NCI-H774 (cell line): Measurements from ENCODE around the gene SELENOO.

Source experiments
- DNase-seq: peaks from one replicate; lab custom pipeline; 2025; lab: John Stamatoyannopoulos, UW

The SELENOO gene

DNA sequence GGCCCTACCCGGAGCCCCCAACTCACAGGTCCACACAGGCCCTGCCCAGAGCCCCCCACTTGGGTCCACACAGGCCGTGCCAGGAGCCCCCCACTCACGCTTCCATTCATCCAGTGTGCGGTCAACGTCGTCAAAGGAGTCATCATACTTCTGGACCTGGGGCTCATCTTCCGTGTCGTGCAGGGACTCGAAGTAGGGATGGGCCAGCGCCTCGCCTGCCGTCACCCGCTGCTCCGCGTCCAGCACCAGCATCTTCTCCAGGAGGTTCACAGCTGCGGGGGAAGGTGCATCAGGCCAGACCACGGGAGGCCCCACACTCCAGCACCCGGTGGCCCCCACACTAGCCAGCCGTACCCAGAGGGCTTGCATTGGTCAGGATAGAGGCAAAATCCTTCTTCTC, 54.3 kb downstream of the SELENOO start:
- DNase-seq: no peak

DNA sequence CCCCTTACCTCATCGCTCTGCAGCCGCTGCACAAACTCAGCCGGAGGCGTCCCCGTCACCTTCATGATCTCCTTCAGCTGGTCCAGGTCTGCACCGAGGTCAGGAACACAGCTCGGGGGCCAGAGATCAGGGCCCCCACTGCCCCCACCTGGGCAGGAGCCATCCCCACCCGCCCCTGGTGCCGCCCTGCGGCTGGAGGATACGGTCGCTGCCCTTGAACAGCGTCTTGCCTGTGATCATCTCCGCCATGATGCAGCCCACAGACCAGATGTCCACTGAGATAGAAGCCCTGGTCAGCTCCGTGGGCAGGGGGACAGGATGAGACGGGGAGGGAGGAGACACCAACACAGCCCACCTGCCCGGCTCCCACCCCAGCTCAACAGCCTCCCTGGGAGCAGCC, 54.8 kb downstream of the SELENOO start:
- DNase-seq: no peak

DNA sequence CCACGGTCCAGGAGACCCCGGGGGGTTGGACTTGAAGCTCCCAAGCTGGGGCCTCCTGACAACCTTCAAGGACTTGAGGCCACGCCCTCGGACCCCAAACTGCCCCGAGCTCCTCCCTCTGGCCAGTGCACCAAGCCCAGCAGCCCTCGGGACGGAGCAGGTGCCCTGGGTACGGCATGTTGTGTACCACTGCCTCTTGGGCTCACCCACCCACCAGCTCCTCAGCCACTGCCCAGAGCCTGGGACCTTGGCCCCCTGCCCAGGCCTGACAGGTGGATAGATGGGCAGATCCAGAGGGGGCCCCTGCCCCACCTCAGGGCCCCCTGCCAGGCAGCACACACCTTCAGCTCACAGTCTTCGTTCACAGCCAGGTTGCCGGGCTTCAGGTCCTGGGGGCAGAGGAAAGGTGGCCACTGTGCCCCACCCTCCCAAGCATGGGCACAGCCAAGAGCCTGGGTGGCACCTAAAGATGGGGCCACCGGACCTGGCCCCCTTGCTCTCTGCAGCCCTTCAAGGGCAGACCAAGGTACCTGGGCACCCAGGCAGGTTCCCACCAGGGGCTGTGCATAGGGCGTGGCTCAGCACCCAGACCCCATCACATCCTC, 55.5 kb downstream of the SELENOO start:
- DNase-seq: no peak

DNA sequence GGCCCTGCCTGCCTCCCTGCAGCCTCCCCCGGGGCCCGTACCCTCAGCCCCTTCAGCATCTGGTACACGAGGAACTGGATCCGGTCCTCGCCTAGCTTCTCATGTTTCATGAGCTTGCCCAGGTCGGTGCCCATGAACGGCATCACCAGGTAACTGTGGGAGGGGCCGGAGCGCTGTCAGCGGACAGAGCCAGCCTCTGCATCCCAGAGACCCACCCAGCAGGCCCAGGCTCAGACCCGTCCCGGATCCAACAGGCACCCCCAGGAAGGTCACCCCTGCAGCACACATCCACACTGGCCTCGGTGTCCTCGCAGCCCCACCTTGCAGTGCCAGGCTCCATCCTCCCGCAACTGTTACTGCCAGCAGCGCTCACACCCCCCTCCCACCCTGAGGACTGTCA, 56.2 kb downstream of the SELENOO start:
- DNase-seq: no peak

DNA sequence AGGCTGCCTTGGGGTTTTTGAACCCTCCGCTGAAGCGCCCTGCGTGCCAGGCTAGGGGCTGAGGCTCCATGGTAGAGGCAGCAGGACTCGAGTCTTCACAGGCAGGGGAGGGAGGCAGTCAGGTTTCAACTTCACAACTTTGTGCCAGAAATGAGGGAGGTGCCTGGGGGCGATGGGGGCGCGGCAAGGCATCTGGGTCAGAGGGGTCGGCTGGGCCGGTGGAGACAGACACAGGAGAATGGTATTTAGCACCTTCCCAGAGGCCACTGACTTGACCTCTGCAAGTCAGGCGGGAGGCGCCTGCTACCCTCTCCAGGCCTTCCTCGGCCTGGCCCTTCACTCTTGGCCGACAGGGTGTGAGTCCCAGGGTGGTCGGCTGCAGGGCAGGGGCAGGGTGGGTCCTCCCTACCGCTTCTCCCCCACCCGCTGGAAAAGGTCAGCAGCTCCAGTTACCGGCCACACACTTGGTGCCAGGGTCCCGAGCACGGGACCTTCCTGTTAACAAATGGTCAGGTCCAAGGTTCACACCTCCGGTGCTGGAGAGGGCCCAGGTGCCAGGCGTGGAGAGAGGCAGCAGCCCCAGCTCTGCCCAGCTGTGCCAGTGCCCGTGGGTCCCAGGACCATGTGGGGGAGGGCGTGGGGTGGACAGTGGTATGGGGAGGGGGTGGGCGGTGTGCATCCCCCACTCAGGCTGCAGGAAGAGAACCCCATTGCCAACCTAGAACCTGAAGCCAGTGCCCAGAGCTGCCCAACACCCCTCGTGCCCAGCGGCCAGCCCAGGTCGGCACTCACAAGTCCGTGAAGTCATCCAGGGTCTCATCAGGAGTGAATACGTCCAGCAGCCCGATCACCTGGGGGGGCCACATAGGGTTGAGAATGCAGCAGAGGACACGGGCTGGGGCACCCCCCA, 56.9 kb downstream of the SELENOO start:
- no peak for DNase-seq

DNA sequence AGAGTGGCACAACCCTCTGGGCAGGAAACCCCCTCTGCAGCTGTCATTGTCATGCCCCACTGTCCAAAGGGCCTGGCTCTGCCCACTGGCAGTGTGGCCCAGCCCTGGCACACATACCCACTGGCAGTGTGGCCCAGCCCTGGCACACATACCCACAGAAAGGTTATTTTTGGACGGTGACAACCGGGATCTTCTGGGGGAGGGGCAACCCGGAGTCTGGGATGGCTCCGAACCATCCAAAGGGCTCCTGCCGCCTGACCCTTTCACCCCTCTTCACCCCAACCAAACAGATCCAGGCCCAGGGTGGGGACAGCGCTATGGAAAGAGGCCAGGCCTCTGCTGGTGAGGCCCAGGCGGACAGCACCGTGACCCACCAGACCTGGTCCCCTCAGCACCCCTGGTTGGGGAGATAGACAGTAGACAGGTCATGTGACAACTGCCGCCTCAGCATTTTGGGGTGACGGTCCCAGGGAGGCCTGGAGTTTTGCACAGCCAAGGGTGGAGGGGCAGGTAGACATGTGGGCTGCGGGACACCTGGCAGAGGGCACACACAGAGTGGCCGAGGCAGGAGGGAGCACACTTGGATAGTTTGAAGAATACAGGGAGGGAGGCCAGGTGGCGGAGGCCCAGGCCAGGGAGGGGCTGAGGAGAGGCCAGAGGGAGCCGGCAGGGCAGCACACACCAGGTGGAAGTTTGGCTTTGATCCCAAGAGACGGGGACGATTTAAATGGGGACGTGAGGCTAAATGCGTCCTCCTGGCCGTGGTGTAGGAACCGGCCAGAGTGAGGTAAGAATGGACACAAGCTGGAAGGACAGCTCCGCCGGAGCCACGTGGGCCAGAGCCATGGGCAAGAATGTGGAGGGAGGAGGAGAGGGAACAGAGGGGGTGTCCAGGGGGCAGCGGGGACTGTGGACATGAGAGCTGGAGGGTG, 57.8 kb downstream of the SELENOO start:
- DNase-seq: no peak

DNA sequence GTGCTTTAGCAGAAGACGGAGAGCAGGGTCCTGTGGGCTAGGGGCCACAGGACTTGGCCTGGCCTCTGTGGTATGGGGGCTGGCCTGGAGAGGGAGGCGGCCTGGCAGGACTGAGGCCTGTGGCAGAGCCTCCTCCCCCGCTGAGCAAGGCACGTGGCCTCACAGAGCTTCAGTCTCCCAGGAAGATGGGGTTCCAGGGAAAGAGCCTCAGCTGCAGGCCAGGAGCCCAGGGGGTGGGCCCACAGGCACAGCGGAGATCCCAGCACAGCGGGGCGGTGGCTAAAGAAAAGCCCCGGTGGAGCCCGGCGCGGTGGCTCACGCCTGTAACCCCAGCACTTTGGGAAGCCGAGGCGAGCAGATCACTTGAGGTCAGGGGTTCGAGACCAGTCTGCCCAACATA, 58.5 kb downstream of the SELENOO start:
- no peak for DNase-seq

DNA sequence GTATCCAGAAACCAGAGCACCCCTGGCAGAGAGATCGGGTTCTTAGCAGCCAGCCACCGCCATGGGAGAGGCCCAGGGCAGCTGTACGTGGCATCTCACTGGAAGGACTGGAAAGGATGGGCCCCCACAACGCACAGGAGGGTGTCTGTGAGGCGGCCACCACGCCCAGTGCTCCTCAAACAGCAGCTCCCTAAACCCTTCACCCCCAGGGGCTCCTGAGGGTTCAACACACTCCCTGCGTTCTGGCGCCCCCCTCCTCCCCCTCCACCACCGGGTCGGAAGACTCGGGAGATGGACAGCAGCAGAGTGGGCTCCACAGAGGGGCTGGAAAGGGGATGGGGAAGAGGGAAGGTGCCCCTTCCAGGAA, 59.6 kb downstream of the SELENOO start:
- no peak for DNase-seq

DNA sequence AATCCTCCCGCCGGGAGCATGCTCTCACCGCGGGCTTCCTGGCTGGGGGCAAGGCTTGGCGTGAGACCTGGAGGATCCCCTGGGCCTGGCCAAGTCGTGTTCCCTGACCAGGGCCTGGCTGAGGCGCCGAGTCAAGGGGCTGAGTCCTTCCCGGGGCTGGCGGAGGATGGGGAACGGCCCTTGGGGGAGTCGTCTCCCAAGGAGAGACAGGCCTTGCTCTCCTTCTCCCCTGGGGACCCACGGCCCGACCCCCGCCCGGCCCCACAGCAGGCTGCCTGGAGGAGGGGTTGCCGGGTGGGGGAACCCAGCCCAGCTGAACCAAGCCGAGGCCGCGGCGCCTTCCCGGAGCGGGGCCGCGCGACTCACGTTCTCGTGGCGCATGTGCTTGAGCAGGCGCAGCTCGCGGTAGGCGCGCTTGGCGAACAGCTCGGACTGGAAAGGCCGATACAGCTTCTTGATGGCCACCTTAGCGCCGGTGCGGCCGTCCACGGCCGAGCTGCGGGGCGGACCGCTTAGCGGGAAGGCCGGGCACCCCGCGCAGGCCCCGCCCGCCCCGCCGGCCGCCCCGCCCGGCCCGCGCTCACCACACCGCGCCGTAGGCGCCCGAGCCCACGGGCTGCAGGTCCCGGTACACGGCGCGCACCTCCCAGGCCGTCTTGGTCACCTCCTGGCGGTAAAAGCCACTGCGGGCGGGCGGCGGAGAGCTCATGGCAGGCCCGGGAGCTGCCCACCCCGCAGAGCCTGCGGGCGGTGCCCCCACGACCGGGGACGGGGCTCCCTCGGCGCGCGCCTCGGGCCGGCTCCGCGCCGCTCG, 60.2 kb downstream of the SELENOO start:
- DNase-seq: no peak

DNA sequence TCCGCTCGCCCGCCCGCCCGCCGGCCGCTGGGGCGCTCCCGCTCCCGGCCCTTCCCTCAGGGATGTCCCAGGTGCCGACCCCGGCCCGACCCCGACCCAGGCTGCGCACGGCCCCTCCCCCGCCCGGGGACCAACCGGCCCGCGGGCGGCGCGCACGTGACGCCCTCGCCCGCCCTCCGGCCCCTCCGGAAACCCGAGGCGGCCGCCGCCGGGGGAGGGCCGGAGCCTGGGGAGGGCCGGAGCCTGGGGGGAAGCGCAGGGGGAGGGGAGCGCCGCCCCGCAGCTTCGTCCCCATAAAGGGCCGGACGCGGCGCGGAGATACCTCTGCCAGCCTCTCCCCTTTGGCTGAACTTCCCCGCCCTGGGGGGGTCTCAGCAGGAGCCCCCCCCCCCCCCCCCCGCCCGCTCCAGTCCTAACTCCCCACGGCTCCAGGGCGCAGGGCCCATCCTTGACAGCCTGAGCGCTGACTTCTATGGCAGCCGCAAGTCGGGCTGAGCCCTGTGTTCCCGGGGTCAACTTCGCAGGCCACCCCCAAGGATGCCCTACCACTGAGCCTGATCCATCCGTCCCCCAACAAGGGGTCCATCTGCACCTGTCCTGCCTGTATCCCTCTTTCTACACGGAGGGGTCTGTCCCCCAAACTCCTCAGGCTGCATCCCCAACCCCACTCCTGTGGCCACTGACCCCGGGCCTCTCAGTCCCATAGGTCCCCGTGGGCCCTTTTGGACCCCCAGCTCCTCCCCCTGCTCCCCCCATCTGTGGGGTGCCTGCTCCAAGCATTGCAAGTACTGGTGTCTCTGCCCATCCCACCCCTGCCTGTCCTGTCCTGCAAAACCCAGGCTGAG, 61.0 kb downstream of the SELENOO start, which contains the start of gene MAPK12:
TSS of gene MAPK12 (minus strand) at position 69 of the 845 bp plus-strand sequence. CDS start 174 bp downstream, outside the sequence.
- DNase-seq: no peak

DNA sequence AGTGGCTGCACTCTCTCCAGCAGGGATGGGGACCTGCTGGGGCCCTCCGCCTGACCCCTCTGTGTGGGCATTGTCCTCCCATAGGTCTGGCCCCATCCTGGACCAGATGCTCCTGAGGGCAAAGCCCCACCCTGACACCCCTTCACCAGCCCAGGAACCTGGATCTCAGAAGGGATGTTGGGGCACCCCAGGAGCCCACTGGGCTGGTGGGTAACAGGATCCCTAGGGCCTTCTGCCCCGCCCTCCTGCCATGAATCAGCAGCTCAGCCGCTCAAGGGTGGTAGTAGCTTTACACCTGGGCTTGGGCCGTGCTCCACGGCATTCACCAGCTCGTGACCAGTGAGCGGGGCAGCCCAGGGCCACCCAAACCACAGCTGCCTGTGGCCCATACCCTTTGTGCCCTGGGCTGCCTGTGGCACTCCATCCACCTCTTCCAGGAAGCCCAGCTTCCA, 61.7 kb downstream of the SELENOO start:
- DNase-seq: no peak

DNA sequence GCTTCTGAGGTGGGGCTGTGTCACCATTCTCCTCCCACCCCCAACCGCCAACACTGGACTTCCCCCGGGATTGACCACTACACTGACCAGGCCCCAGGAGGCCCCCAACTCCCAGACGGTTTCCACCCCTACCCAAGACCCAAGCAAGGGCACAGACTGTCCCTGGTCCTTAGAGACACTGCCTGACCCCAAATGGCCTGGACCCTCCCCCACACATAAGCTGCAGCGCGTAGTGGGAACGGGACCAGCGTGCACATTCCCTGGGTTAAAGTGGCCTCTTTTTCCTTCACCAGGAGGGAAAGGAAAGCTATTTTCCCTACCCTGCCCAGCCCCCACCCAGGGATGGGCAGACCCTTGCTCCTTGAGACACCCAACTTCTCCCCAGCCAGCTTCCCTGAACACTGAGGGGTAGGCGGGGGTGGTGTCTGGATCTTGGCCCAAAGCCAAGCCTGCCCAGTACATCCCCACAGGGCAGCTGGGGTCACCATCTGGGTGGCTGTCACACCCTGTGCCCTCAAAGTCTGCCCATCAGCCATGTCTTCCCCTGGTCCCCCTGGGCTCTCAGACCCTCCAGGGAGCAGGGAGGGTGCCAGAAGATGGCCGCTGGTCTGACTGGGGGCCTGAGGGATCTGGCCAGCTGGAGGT, 62.3 kb downstream of the SELENOO start:
- DNase-seq: no peak

DNA sequence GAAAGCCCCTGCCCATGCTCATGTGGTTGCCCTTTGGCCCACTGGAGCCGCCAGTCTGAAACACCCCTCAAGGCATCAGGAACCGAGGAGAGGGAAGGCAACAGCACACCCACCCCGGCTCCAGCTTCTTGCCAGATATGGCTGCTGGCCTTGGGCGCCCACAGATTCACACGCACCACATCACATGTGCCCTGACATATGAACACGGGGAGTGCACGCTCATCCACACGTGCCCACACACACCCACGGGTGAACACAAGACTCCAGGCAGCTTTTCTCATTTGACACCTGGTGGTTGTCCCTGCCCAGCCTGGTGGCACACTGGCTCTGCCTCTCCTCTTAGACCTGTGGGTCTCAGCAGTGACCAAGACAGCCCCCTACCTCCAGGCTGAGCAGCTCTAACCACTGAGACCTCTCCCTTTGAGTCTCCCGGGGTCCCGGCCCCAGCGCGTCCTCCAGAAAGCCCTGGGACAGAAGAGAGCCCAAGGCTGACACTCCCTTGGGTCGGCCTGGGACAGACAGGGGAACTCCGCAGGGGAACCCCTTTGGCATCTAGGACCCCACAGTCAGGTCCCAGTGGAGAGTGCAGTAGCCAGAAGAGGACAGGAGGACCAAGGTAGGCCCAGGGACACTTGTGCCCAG, 63.4 kb downstream of the SELENOO start:
- no peak for DNase-seq

DNA sequence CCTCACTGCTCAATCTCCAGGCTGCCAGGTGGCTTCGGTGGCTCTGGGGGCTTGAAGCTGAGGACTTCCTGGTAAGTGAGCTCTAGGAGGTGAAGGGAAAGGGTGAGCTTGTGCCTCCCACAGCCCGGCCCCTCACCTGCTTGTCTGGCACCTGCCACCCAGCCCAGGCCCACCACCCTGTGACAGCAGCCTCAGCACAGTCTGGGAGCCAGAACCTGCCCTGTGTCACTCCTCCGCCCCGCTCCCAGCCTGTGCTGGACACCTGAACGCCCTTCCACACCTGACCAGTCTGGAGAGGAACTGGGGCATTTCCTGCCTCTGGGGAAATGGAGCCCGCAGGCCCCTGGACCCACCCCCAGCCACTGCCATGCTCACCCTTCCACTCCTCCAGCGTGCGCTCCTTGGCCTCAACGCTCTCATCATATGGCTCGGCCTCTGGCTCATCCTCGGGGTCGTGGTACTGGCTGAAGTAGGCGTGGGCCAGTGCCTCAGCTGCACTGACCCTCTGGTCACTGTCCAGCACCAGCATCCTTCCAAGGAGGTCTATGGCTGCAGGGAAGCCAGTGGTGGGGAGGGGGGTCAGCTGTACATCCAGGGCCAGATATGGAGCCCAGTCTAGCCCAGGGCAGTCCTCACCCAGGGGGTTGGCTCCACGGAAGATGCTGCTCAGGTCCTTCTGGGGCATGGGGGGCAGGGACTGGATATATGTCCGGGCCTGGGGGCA, 64.3 kb downstream of the SELENOO start:
- DNase-seq: no peak

DNA sequence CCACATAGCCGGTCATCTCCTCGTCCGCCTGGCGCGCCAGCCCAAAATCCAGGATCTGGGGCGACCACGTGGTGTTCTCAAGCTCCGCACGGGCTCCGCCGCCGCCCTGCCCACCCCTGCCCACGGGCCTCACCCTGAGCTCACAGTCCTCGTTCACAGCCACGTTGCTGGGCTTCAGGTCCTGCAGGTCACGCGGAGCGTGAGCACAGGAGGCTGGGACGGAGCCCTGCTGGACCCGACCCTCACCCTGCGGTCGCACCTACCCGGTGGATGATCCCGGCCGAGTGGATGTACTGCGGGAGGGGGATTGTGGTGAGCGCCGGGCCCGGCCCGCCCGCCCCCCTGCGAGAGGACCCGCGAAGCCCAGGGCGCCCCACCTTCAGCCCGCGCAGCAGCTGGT, 66.2 kb downstream of the SELENOO start:
- no peak for DNase-seq
